Tibial artery (tissue), 4 donors: ENCODE data around the gene PISD.
A peak's percentile ranks its signal among the peaks of the same experiment; 100 is the strongest.

ENCODE experiments used
- DNase-seq, 2 donors: peaks; one replicate each; pipeline ENCODE4 v3.0.0-alpha.2; 2019
- H3K27ac ChIP-seq, 2 donors: fragments of 200-600 bp; sonication (generic) in 1 of 2; 1 replicate in 1 of 2; 2 replicates in 1 of 2; pipeline ENCODE4 v1.5.1; 2018 to 2019; ENCODE audit warnings: mild to moderate bottlenecking in 1 of 2
- H3K27me3 ChIP-seq, 2 donors: fragments of 200-600 bp; sonication (generic) in 1 of 2; one replicate each; pipeline versions ENCODE4 v1.5.1 to v1.6.0; 2016 to 2019
- H3K36me3 ChIP-seq, 3 donors: fragments of 200-600 bp; sonication (generic) in 2 of 3; one replicate each; pipeline ENCODE4 v1.5.1; 2016 to 2019; ENCODE audit warnings: mild to moderate bottlenecking in 2 of 3
- H3K4me1 ChIP-seq, 4 donors: fragments of 200-600 bp; sonication (generic) in 2 of 4; 1 replicate in 3 of 4; 2 replicates in 1 of 4; pipeline ENCODE4 v1.5.1; 2016 to 2019
- H3K4me3 ChIP-seq, 2 donors: fragments of 200-600 bp; sonication (generic) in 1 of 2; 1 replicate in 1 of 2; 2 replicates in 1 of 2; pipeline ENCODE4 v1.5.1; 2018 to 2019; ENCODE audit warnings: mild to moderate bottlenecking in 2 of 2
- H3K9me3 ChIP-seq, 3 donors: fragments of 200-600 bp; sonication (generic) in 1 of 3; one replicate each; pipeline ENCODE4 v1.5.1; 2016 to 2019
- intact Hi-C: fragments of 100-400 bp; cut with DNase I; formaldehyde crosslinking; loops from one replicate; pipeline ENCODE4 v1.15.0; 2023; ENCODE audit warnings: low total_unique reads
- TF ChIP-seq, protein P1 (sequence below), 2 experiments: fragments of 200-600 bp in 1 of 2; fragments of 450-650 bp in 1 of 2; IDR thresholded peaks; one replicate each; pipeline ENCODE4 v1.5.1; 2017 to 2019; ENCODE audit warnings: antibody characterized with exemption in 2 of 2, mild to moderate bottlenecking in 1 of 2, moderate library complexity in 1 of 2

PISD gene

DNA sequence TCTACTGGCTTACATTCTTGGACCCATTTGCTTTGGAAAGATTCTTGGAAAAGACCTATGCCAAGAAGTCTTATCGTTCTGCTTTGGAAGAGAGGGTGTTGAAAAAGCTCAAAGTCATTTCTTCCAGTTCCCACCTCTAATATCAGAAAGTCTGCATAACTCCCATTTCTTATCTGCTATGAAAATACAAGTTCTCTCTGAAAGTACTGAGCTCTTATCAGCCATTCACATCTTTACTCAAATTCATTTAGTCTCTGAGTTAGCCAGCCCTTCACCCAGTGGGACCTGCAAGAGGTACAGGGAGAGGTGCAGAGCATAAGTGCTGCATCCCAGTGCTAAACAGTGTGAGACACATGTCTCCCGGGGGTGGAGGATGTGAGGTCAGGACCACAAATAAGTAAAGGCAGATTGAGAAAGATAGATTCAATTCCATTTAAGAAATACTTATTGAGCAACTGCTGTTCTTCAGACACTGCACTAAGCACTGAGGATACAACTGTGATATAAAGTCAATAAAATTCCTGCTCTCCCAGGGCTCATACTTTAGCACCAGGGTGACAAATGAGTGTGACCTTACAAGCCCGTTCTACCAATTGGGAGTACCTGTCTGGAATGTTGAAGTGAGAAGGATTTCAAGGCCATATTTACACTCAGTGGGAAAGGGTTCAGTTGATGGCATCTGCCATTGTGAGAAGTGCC is 76.7 kb downstream of the PISD start:
- intact Hi-C loops = no loop called here
- H3K4me3 ChIP-seq = no peak overlapping the region
- H3K27ac ChIP-seq = peak overlapping the region in 1 of 2 donors; percentile 22
- TF ChIP-seq, protein P1, sequence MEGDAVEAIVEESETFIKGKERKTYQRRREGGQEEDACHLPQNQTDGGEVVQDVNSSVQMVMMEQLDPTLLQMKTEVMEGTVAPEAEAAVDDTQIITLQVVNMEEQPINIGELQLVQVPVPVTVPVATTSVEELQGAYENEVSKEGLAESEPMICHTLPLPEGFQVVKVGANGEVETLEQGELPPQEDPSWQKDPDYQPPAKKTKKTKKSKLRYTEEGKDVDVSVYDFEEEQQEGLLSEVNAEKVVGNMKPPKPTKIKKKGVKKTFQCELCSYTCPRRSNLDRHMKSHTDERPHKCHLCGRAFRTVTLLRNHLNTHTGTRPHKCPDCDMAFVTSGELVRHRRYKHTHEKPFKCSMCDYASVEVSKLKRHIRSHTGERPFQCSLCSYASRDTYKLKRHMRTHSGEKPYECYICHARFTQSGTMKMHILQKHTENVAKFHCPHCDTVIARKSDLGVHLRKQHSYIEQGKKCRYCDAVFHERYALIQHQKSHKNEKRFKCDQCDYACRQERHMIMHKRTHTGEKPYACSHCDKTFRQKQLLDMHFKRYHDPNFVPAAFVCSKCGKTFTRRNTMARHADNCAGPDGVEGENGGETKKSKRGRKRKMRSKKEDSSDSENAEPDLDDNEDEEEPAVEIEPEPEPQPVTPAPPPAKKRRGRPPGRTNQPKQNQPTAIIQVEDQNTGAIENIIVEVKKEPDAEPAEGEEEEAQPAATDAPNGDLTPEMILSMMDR (IDR thresholded peaks at IDR 0.05) = no peak
- H3K36me3 ChIP-seq = peaks cover 30 to 68% (median 38%) of the 10 kb centered on the region in 3 donors
- no peaks in the 10 kb centered on the region for H3K27me3 ChIP-seq
- DNase-seq = no peak
- peaks cover 0 to 30% (median 0%) of the 10 kb centered on the region in 4 donors for H3K4me1 ChIP-seq
- H3K9me3 ChIP-seq = no peaks in the 10 kb centered on the region

DNA sequence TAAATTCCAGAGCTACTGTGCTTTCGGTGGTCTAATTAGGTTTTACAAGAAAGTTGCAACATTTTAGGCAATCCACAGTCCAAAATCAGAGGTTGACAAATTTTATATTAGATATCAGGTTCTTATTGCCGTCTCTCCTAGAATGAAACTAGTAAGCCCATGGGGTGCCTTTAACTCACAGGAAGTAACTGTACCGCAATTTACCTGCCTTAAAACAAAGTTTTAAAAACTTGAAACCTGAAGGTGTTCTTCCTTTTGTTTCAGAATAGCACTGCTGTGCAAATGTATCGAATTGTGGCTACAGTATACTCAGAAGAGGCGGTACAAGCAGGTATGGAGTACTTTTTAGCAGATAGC is 77.2 kb downstream of the PISD start:
- DNase-seq = no peak
- H3K4me3 ChIP-seq = no peak overlapping the region
- TF ChIP-seq, protein P1 (IDR thresholded peaks at IDR 0.05) = no peak
- no peaks in the 10 kb centered on the region for H3K9me3 ChIP-seq
- peaks cover 30 to 73% (median 38%) of the 10 kb centered on the region in 3 donors for H3K36me3 ChIP-seq
- intact Hi-C loops = no loop called here
- peak overlapping the region in 1 of 2 donors; percentile 22 for H3K27ac ChIP-seq
- H3K4me1 ChIP-seq = peaks cover 0 to 30% (median 0%) of the 10 kb centered on the region in 4 donors
- H3K27me3 ChIP-seq = no peaks in the 10 kb centered on the region

DNA sequence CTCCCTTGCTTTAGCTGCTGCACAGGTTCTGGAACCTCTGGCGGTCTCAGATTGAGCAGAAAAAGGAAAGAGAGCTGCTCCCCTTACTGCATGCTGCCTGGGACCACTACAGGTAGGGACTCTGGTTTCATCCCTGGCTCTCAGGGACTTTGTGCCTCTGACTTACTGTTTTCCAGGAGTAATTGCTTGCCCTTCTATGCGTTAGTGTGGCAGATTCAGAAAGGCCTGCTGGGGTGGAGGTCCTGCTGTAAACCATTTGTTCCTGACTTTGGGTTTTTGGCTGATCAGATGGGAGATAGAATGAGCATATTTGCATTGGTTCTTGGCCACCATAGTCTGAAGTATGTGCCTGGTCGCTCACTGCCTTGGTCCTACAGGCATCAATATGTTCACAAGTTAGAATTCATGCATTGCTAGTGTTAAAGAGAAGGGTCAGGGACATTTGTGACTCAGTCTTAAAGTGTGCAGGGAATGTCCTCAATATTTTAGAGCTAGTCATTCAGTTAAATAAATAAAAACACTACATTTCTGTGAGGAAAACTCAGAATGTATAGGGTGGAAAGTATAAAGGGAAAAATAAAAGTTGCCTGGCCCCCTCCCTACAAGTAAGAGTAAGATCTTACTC is 78.0 kb downstream of the PISD start:
- no peak for DNase-seq
- TF ChIP-seq, protein P1 (IDR thresholded peaks at IDR 0.05) = no peak
- H3K4me3 ChIP-seq = no peak overlapping the region
- H3K36me3 ChIP-seq = peaks cover 26 to 76% (median 38%) of the 10 kb centered on the region in 3 donors
- H3K27ac ChIP-seq = no peak overlapping the region
- intact Hi-C loops = no loop called here
- H3K9me3 ChIP-seq = no peaks in the 10 kb centered on the region
- peaks cover 0 to 30% (median 0%) of the 10 kb centered on the region in 4 donors for H3K4me1 ChIP-seq
- H3K27me3 ChIP-seq = no peaks in the 10 kb centered on the region

DNA sequence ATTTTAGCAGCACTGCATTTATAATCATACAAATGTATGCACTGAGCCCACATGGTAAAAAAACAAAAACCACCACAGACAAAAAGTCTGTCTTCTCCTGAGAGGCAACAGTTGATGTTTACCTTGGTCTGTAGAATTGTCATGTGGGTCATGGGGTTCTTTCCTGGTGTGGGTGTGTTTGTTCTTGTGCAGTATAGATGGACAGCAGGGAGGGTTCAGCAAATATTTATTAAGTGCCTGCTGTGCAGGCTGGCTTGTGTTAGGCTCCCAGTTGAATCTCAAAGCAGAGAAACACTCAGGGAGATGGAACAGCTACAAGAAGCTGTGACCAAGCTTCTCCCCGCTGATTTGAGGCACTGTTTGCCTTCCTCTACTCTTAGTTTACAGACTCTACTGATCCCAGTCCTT is 82.2 kb downstream of the PISD start:
- TF ChIP-seq, protein P1 (IDR thresholded peaks at IDR 0.05) = no peak
- Histone ChIP-seq H3K9me3 (no peaks in the 10 kb centered on the region), H3K27ac (no peak overlapping the region), H3K4me1 (peaks cover 0 to 13% (median 0%) of the 10 kb centered on the region in 4 donors), H3K4me3 (no peak overlapping the region), H3K27me3 (no peaks in the 10 kb centered on the region), H3K36me3 (peaks cover 11 to 78% (median 19%) of the 10 kb centered on the region in 3 donors)
- no peak for DNase-seq
- intact Hi-C loops = no loop called here

DNA sequence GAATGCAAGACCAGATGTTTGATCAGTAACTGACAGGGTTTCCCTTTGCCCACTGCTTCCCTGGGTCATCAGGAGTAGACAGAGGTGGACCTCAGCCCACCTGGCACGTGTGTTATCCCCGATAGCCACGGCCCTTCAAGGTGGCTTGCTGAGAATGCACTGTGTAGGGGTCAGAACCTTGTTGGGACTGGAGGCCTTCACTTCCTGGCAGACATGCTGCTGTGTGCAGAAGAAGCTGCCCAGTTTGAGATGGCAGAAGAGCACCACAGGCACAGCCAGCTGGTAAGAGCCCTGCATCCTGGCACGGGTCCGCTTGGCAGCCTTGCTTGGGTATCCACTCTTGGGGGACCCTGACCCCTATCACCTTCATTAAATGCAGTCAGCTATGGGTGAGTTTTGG is 83.8 kb downstream of the PISD start:
- peaks cover 15 to 75% (median 16%) of the 10 kb centered on the region in 3 donors for H3K36me3 ChIP-seq
- no peak for DNase-seq
- H3K9me3 ChIP-seq = no peaks in the 10 kb centered on the region
- H3K4me1 ChIP-seq = peaks cover 0 to 8% (median 0%) of the 10 kb centered on the region in 4 donors
- no peaks in the 10 kb centered on the region for H3K27me3 ChIP-seq
- H3K4me3 ChIP-seq = no peak overlapping the region
- H3K27ac ChIP-seq = no peak overlapping the region
- TF ChIP-seq, protein P1 (IDR thresholded peaks at IDR 0.05) = no peak
- intact Hi-C loops = no loop called here
